Progenitor cell of endocrine pancreas (in vitro differentiated cells): ENCODE results near the gene CAMSAP1. TPM values are rescaled to one million over a fixed set of nuclear protein-coding genes. Genes with fewer than 3 reads are reported as not detected.

Experiments used
- DNase-seq: peaks from one replicate; pipeline ENCODE4 v3.0.0; 2021; ENCODE audit warnings: low spot score; ENCODE audit not compliant: unreplicated experiment
- H3K27ac Mint-ChIP-seq: 2 replicates; pipeline ENCODE4 v1.8.0; 2021; ENCODE audit warnings: mild to moderate bottlenecking, moderate library complexity, mixed read lengths
- H3K27me3 Mint-ChIP-seq: 2 replicates; pipeline ENCODE4 v1.8.0; 2021; ENCODE audit warnings: mixed read lengths
- H3K36me3 Mint-ChIP-seq: 2 replicates; pipeline ENCODE4 v1.8.0; 2022; ENCODE audit warnings: mixed read lengths; ENCODE audit not compliant: insufficient read depth
- H3K4me1 Mint-ChIP-seq: 2 replicates; pipeline ENCODE4 v1.8.0; 2021; ENCODE audit warnings: low read depth, mixed read lengths
- H3K4me3 Mint-ChIP-seq: 2 replicates; pipeline ENCODE4 v1.8.0; 2021; ENCODE audit warnings: low read depth, mild to moderate bottlenecking, moderate library complexity, mixed read lengths
- H3K9me3 Mint-ChIP-seq: 2 replicates; pipeline ENCODE4 v1.8.0; 2021; ENCODE audit warnings: low read depth, mixed read lengths
- total RNA-seq: library from RNA; stranded (reverse); gene quantifications from 2 replicates; pipeline ENCODE4 v1.2.1, GENCODE V29; 2021
- TF ChIP-seq, protein P1 (sequence below): fragments of 200-600 bp; sonication (generic); IDR thresholded peaks from one replicate; pipeline ENCODE4 v1.5.0; 2021; ENCODE audit warnings: antibody characterized with exemption, mild to moderate bottlenecking; ENCODE audit not compliant: unreplicated experiment

The CAMSAP1 gene
- total RNA-seq, 1 donor from 2014 or later, result 82.2 TPM

DNA sequence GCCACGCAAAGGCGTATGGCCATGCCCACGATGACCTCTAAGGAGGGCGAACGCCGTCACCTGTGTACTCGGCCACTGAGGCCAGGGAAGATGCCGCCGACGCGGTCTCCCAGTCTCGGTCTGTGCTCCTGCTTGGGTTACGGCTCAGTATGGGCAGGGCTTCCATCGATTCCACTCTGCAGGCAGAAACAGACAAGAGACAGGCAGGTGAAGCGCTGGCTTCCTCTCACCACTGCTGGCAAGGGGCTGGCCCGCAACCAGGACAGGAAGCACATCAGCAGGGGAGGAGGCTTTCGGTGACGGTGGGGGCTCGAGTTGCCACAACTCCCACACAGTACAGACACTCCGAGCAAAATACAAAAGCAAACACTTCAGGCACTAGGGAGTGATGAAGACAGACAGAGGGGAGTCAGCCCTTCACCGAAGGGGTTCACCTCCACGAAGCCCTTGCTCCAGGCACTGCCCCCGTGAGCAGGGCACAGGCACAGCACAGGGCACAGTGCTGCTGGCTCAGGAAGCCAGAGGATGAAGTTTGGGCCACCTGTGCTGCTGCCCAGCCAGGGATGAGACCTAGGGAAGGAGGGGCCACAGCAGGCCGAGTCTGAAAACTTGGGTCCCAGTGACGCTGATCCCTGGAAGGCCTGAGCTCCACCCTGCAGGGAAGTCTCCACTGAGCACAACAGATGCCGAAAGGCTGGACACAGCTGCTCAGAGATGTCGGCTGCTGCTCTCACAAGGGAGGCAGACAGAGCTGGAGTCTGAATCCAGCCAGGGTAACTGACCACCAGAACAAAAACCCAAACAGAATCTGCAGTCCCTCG lies 91.3 kb downstream of the CAMSAP1 start:
- TF ChIP-seq, protein P1, sequence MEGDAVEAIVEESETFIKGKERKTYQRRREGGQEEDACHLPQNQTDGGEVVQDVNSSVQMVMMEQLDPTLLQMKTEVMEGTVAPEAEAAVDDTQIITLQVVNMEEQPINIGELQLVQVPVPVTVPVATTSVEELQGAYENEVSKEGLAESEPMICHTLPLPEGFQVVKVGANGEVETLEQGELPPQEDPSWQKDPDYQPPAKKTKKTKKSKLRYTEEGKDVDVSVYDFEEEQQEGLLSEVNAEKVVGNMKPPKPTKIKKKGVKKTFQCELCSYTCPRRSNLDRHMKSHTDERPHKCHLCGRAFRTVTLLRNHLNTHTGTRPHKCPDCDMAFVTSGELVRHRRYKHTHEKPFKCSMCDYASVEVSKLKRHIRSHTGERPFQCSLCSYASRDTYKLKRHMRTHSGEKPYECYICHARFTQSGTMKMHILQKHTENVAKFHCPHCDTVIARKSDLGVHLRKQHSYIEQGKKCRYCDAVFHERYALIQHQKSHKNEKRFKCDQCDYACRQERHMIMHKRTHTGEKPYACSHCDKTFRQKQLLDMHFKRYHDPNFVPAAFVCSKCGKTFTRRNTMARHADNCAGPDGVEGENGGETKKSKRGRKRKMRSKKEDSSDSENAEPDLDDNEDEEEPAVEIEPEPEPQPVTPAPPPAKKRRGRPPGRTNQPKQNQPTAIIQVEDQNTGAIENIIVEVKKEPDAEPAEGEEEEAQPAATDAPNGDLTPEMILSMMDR, result no peak
- peaks cover 44% of the 10 kb centered on the region for H3K36me3 Mint-ChIP-seq
- H3K4me1 Mint-ChIP-seq, result no peaks in the 10 kb centered on the region

DNA sequence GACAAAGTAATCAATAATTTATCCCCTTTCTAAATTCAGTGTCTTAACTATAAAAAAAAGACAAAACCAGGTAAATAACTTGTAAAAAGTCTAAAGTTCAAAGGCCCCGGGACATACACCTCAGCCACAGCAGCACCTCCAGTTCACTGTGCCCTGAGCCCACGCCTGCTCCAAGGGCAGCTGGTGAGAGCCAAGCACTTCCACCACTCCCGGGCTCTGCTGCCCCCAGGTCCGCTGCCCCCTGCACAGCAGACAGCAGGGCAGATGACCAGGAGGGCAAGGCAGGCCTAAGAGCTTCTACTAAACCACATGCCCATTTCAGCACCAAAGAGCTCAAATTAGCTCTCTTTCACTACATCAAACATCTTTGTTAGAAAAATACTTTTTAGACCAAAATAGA lies 91.9 kb downstream of the CAMSAP1 start:
- no peak for DNase-seq
- Mint-ChIP-seq H3K36me3 (peaks cover 48% of the 10 kb centered on the region), H3K27ac (no peak overlapping the region), H3K4me1 (no peaks in the 10 kb centered on the region), H3K4me3 (no peak overlapping the region), H3K9me3 (no peaks in the 10 kb centered on the region), H3K27me3 (no peaks in the 10 kb centered on the region)
- TF ChIP-seq, protein P1, result no peak

More for the DNA sequence above, 91.3 kb downstream of the CAMSAP1 start:
- DNase-seq, result no peak
- Mint-ChIP-seq H3K9me3 (no peaks in the 10 kb centered on the region), H3K27ac (peak overlapping the region; percentile 33), H3K4me3 (no peak overlapping the region), H3K27me3 (no peaks in the 10 kb centered on the region)

DNA sequence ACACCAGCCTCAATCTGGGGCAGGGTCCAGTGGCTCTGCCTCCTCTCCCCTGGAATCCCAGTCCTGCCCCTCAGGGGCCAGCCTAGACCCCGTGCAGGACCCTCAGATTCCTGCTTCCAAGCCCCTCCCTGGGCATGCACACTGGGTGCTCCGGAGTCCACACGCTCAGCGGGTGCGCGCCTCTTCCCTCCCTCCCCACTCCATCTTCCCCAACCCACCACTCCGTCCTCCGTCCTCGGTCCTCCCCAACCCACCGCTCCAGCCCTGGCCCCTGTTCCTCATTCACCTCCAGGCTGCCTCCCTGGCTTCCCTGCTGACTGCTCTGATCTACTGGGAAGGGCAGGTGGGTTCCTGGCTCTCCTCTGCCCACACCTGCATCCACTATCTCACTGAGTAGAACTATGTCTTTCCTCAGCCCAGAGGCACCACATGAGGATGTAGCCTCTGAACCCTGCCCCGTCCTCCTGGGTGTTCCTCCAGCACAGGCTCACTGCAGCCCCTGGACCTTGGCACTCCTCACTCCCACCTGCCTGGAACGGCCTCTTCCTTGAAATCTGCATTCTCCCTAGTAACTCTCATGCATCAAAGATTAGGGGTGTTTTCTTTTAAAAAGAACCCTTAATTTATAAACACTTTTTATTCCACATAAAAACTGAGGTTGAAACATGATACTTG lies 92.8 kb downstream of the CAMSAP1 start:
- H3K36me3 Mint-ChIP-seq, result peaks cover 46% of the 10 kb centered on the region

DNA sequence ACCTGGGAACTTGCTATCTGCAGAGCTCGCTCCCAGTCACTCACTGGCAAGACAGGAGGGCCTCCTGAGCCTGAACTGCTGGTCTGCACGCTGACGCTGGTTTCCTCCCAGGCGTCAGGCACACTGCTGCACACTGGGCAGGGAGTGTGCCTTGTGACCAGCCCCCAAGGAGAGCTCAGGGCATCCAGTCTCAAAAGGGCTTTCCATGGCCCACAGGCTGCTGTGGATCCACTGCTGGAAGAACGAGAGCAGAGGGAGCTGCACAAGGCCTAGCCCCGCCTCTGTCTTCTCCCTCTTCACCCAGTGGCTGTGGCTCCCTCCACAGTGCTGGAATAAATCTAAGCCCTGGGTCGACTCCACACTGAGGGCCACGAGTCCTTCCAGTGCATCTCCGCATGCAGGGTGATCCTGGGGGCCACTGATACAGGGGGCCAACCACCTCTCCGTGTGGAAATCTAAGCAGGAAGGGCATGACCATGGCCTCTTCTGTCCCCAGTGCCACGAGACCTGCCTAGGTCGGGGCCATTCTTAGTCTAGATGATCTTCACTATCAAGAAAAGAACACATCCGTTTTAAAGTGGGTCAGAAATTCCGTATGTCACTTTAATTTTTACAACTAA lies 93.6 kb downstream of the CAMSAP1 start:
- no peaks in the 10 kb centered on the region for H3K9me3 Mint-ChIP-seq
- TF ChIP-seq, protein P1, result no peak
- peaks cover 44% of the 10 kb centered on the region for H3K36me3 Mint-ChIP-seq
- no peak overlapping the region for H3K4me3 Mint-ChIP-seq
- no peak for DNase-seq
- no peaks in the 10 kb centered on the region for H3K27me3 Mint-ChIP-seq
- no peak overlapping the region for H3K27ac Mint-ChIP-seq
- no peaks in the 10 kb centered on the region for H3K4me1 Mint-ChIP-seq

More for the DNA sequence above, 92.8 kb downstream of the CAMSAP1 start:
- DNase-seq, result no peak
- no peaks in the 10 kb centered on the region for H3K4me1 Mint-ChIP-seq
- TF ChIP-seq, protein P1, result no peak
- H3K27me3 Mint-ChIP-seq, result no peaks in the 10 kb centered on the region
- H3K4me3 Mint-ChIP-seq, result no peak overlapping the region
- peak overlapping the region; percentile 35 for H3K27ac Mint-ChIP-seq
- no peaks in the 10 kb centered on the region for H3K9me3 Mint-ChIP-seq

DNA sequence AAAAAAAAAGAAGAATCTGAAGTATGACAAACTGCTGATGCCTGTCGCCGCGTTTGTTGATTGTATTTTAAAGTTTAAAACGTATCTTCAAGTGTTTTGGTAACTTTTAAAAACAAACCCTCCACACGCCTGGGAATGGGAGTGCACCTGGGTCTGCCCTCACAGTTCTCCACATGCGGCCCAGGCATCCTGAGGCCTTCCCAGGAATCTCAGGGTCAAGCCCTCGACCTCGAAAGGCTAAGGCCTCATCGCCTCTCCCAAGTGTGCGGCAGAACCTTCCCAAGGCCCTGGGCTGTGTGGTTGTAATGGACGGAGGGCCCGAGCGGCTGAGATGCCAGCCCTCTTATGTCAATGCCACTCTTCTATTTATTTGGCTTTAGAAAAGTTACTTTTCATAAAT lies 94.4 kb downstream of the CAMSAP1 start:
- peaks cover 44% of the 10 kb centered on the region for H3K36me3 Mint-ChIP-seq

More for the DNA sequence above, 94.4 kb downstream of the CAMSAP1 start:
- H3K4me3 Mint-ChIP-seq, result no peak overlapping the region
- no peaks in the 10 kb centered on the region for H3K27me3 Mint-ChIP-seq
- no peak for DNase-seq
- no peaks in the 10 kb centered on the region for H3K9me3 Mint-ChIP-seq
- no peak overlapping the region for H3K27ac Mint-ChIP-seq
- no peaks in the 10 kb centered on the region for H3K4me1 Mint-ChIP-seq
- TF ChIP-seq, protein P1, result no peak
